H1 (cell line): ENCODE data around the gene CASKIN2. TPM values are rescaled to one million over a fixed set of nuclear protein-coding genes. Genes with fewer than 3 reads are reported as not detected.

Experiments used
- CTCF ChIA-PET: fragments of 300-600 bp; sonication (Branson Sonifier 250); formaldehyde crosslinking; loops from one replicate; lab custom pipeline; 2021; ENCODE audit not compliant: partially characterized antibody; lab: Charles Lee
- POLR2A ChIA-PET: fragments of 300-600 bp; sonication (Branson Sonifier 250); formaldehyde crosslinking; loops from one replicate; lab custom pipeline; 2021; ENCODE audit warnings: inconsistent platforms; ENCODE audit not compliant: partially characterized antibody; lab: Charles Lee
- DNase-seq, 2 experiments: peaks; one replicate each; pipeline versions ENCODE4 v3.0.0 to v3.0.0-alpha.2; 2010 to 2022; ENCODE audit warnings: low spot score in 2 of 2, low read depth in 1 of 2, mixed read lengths in 1 of 2
- FAIRE-seq: peaks from 2 replicates; lab custom pipeline; 2011; peaks lifted over from hg19 to GRCh38; lab: Jason Lieb, UNC
- H2AFZ ChIP-seq: 2 replicates; pipeline ENCODE4 v1.8.1; 2012; ENCODE audit warnings: low read length, inconsistent platforms
- H2AK5ac ChIP-seq: 2 replicates; pipeline ENCODE4 v1.6.1; 2013; ENCODE audit warnings: low read depth, low read length
- H2BK120ac ChIP-seq: replicated peaks from 2 replicates; pipeline ENCODE3; 2013; ENCODE audit warnings: low read depth, low read length, inconsistent platforms
- H2BK12ac ChIP-seq: 2 replicates; pipeline ENCODE4 v1.6.1; 2013; ENCODE audit warnings: low read depth, low read length
- H2BK15ac ChIP-seq: 2 replicates; pipeline ENCODE4 v1.6.1; 2013; ENCODE audit warnings: low read length
- H2BK20ac ChIP-seq: 2 replicates; pipeline ENCODE4 v1.6.1; 2013; ENCODE audit warnings: low read length
- H2BK5ac ChIP-seq: 2 replicates; pipeline ENCODE4 v1.6.1; 2013; ENCODE audit warnings: low read depth, low read length
- H3K14ac ChIP-seq: 2 replicates; pipeline ENCODE4 v1.6.1; 2013; ENCODE audit warnings: inconsistent platforms; ENCODE audit not compliant: insufficient read length
- H3K18ac ChIP-seq: 2 replicates; pipeline ENCODE4 v1.6.1; 2013; ENCODE audit warnings: low read length; ENCODE audit errors: extremely low read depth
- H3K23ac ChIP-seq: 2 replicates; pipeline ENCODE4 v1.6.1; 2013; ENCODE audit warnings: inconsistent platforms; ENCODE audit not compliant: insufficient read length
- H3K23me2 ChIP-seq: 2 replicates; pipeline ENCODE4 v1.6.1; 2013; ENCODE audit warnings: low read depth, low read length
- H3K27ac ChIP-seq: 2 replicates; pipeline ENCODE4 v1.6.1; 2011; ENCODE audit warnings: low read depth, low read length, inconsistent platforms
- H3K27me3 ChIP-seq, 4 experiments: replicated peaks in 1 of 4; 1 replicate in 1 of 4; 2 replicates in 3 of 4; pipeline versions ENCODE4 v1.6.1 to v1.8.1; 2011 to 2013; ENCODE audit warnings: low read length in 3 of 4, mild to moderate bottlenecking in 3 of 4, inconsistent platforms in 2 of 4, mixed read lengths in 2 of 4, moderate library complexity in 1 of 4; ENCODE audit not compliant: control insufficient read depth in 3 of 4, insufficient read depth in 3 of 4; ENCODE audit errors: extremely low read depth in 1 of 4
- H3K36me3 ChIP-seq, 4 experiments: 2 replicates each; pipeline versions ENCODE4 v1.6.1 to v1.8.1; 2011 to 2013; ENCODE audit warnings: mild to moderate bottlenecking in 4 of 4, low read length in 3 of 4, moderate library complexity in 2 of 4, control low read depth in 1 of 4, inconsistent platforms in 1 of 4; ENCODE audit not compliant: insufficient read depth in 4 of 4, control insufficient read depth in 2 of 4
- H3K4ac ChIP-seq: replicated peaks from 2 replicates; pipeline ENCODE3; 2013; ENCODE audit warnings: low read length, low read depth, mixed read lengths, inconsistent platforms; ENCODE audit not compliant: insufficient read length
- H3K4me1 ChIP-seq, 4 experiments: replicated peaks in 1 of 4; 1 replicate in 1 of 4; 2 replicates in 3 of 4; pipeline versions ENCODE4 v1.6.1 to v1.8.1; 2011 to 2013; ENCODE audit warnings: low read length in 3 of 4, inconsistent platforms in 2 of 4, mixed read lengths in 1 of 4; ENCODE audit not compliant: insufficient read depth in 4 of 4, control insufficient read depth in 3 of 4
- H3K4me2 ChIP-seq, 2 experiments: 2 replicates each; pipeline versions ENCODE4 v1.6.1 to v1.8.1; 2011 to 2013; ENCODE audit warnings: low read depth in 2 of 2, low read length in 2 of 2, control low read depth in 1 of 2, inconsistent platforms in 1 of 2, mild to moderate bottlenecking in 1 of 2; ENCODE audit not compliant: insufficient read depth in 1 of 2
- H3K4me3 ChIP-seq, 4 experiments: fragments of 200-600, 300-600 bp in 1 of 4; sonication (generic), shearing (Covaris generic), sonication (Bioruptor Twin) in 1 of 4; 2 replicates each; pipeline versions ENCODE4 v1.5.1 to v1.8.1; 2011 to 2016; ENCODE audit warnings: low read length in 4 of 4, low read depth in 3 of 4, control low read depth in 2 of 4, inconsistent platforms in 2 of 4, mild to moderate bottlenecking in 2 of 4, mixed read lengths in 1 of 4, moderate library complexity in 1 of 4; ENCODE audit not compliant: insufficient read depth in 2 of 4; ENCODE audit errors: extremely low read depth in 1 of 4
- H3K56ac ChIP-seq: replicated peaks from 2 replicates; pipeline ENCODE3; 2013; ENCODE audit warnings: low read depth, mild to moderate bottlenecking, mixed read lengths, low read length, inconsistent platforms; ENCODE audit not compliant: insufficient read length
- H3K79me1 ChIP-seq: 2 replicates; pipeline ENCODE4 v1.6.1; 2013; ENCODE audit warnings: low read depth, low read length, control low read depth
- H3K79me2 ChIP-seq, 2 experiments: 2 replicates each; pipeline versions ENCODE4 v1.6.1 to v1.8.1; 2012 to 2013; ENCODE audit warnings: low read length in 2 of 2, mild to moderate bottlenecking in 2 of 2, inconsistent platforms in 1 of 2; ENCODE audit not compliant: insufficient read depth in 2 of 2, control insufficient read depth in 1 of 2
- H3K9ac ChIP-seq, 4 experiments: replicated peaks in 1 of 4; 1 replicate in 1 of 4; 2 replicates in 3 of 4; pipeline versions ENCODE4 v1.6.1 to v1.8.1; 2011 to 2013; ENCODE audit warnings: low read depth in 3 of 4, low read length in 3 of 4, control low read depth in 2 of 4, mild to moderate bottlenecking in 2 of 4, moderate library complexity in 2 of 4, inconsistent platforms in 1 of 4; ENCODE audit errors: extremely low read depth in 1 of 4
- H3K9me3 ChIP-seq, 2 experiments: 2 replicates each; pipeline versions ENCODE4 v1.6.1 to v1.8.1; 2012 to 2013; ENCODE audit warnings: mild to moderate bottlenecking in 2 of 2, moderate library complexity in 2 of 2, control low read depth in 1 of 2, inconsistent platforms in 1 of 2, low read depth in 1 of 2, low read length in 1 of 2, mixed read lengths in 1 of 2; ENCODE audit not compliant: insufficient read depth in 2 of 2
- H4K20me1 ChIP-seq, 2 experiments: replicated peaks in 1 of 2; 2 replicates each; pipeline versions ENCODE3 to v1.8.1; 2011 to 2013; ENCODE audit warnings: inconsistent platforms in 2 of 2, low read length in 2 of 2, mild to moderate bottlenecking in 1 of 2; ENCODE audit not compliant: insufficient read depth in 2 of 2, control insufficient read depth in 1 of 2
- H4K5ac ChIP-seq: 2 replicates; pipeline ENCODE4 v1.6.1; 2013; ENCODE audit warnings: low read length, low read depth, mixed read lengths, inconsistent platforms; ENCODE audit not compliant: insufficient read length
- H4K8ac ChIP-seq: 2 replicates; pipeline ENCODE4 v1.8.0; 2013; ENCODE audit warnings: mild to moderate bottlenecking, moderate library complexity, low read length, inconsistent platforms; ENCODE audit not compliant: insufficient read depth; ENCODE audit errors: extremely low read depth
- H4K91ac ChIP-seq: replicated peaks from 2 replicates; pipeline ENCODE3; 2013; ENCODE audit warnings: low read length, mixed read lengths, inconsistent platforms; ENCODE audit not compliant: insufficient read length
- BCL11A ChIP-seq, 2 experiments: IDR thresholded peaks; one replicate each; pipeline ENCODE4 v1.6.1; 2011; ENCODE audit warnings: low read depth in 2 of 2, low read length in 2 of 2, mild to moderate bottlenecking in 2 of 2
- CHD1 ChIP-seq: IDR thresholded peaks from 2 replicates; pipeline ENCODE4 v1.6.1; 2012; ENCODE audit warnings: low read depth, low read length, improper control_type of control experiment
- CTBP2 ChIP-seq: IDR thresholded peaks from 2 replicates; pipeline ENCODE4 v1.7.0; 2011; ENCODE audit warnings: borderline replicate concordance, mild to moderate bottlenecking, moderate library complexity, mixed read lengths, low read length; ENCODE audit not compliant: insufficient read depth, insufficient read length
- KDM4A ChIP-seq: IDR thresholded peaks from one replicate; pipeline ENCODE4 v1.7.1; 2012; ENCODE audit warnings: low read depth, mild to moderate bottlenecking, moderate library complexity, low read length, inconsistent platforms; ENCODE audit not compliant: severe bottlenecking
- KDM5A ChIP-seq: fragments of 200-600 bp; IDR thresholded peaks from 2 replicates; pipeline ENCODE4 v1.7.1; 2012; ENCODE audit warnings: mild to moderate bottlenecking, low read length, inconsistent platforms, mixed read lengths
- NANOG ChIP-seq: IDR thresholded peaks from 2 replicates; pipeline ENCODE4 v1.6.1; 2011; ENCODE audit warnings: low read length, low read depth, mild to moderate bottlenecking, inconsistent platforms; ENCODE audit not compliant: insufficient read depth, poor library complexity, severe bottlenecking
- POLR2AphosphoS5 ChIP-seq: IDR thresholded peaks from 2 replicates; pipeline ENCODE4 v1.6.1; 2011; ENCODE audit warnings: low read depth, low read length
- RBBP5 ChIP-seq: IDR thresholded peaks from 2 replicates; pipeline ENCODE4 v1.7.1; 2012; ENCODE audit warnings: low read depth, mild to moderate bottlenecking, inconsistent platforms, low read length, moderate library complexity, borderline replicate concordance
- SP2 ChIP-seq: IDR thresholded peaks from 2 replicates; pipeline ENCODE4 v1.6.1; 2012; ENCODE audit warnings: mild to moderate bottlenecking, low read length, inconsistent platforms
- TAF1 ChIP-seq: IDR thresholded peaks from 2 replicates; pipeline ENCODE4 v1.6.1; 2011; ENCODE audit warnings: mild to moderate bottlenecking, low read depth, low read length
- TEAD4 ChIP-seq: IDR thresholded peaks from 2 replicates; pipeline ENCODE4 v1.6.1; 2012; ENCODE audit warnings: low read depth, low read length, inconsistent platforms, mixed read lengths
- WGBS, 2 experiments: shearing (Covaris generic) in 1 of 2; methylation state at CpG; one replicate each; pipeline versions ENCODE4 v1.1.6 to v1.1.7; 2013 to 2015; ENCODE audit warnings: low lambda C conversion rate in 2 of 2, mixed read lengths in 2 of 2, inconsistent platforms in 1 of 2, low coverage in 1 of 2, missing lambda C conversion rate in 1 of 2; ENCODE audit not compliant: insufficient replicate concordance in 2 of 2, insufficient coverage in 1 of 2, insufficient read length in 1 of 2; ENCODE audit errors: extremely low coverage in 1 of 2, missing lambda C conversion rate in 1 of 2; 5-methylcytosine and 5-hydroxymethylcytosine counted together
- polyA plus RNA-seq, 7 experiments: library from polyadenylated mRNA; depleted of rRNA in 3 of 7; stranded (reverse) in 5 of 7; unstranded in 2 of 7; fragments of >200 nt in 5 of 7; fragments of 200-250 nt in 2 of 7; gene quantifications; 1 replicate in 5 of 7; 2 replicates in 1 of 7; 4 replicates in 1 of 7; pipeline versions ENCODE4 v1.2.1 to v1.2.3, GENCODE V29; 2011 to 2013; ENCODE audit warnings: missing spikeins in 2 of 7, mixed read lengths in 2 of 7
- total RNA-seq: library from RNA; stranded (reverse); fragmentation: NEBNext Ultra II Directional; extraction: Animal tissue kit (Norgen Biotek cat#: 25700); gene quantifications from 2 replicates; pipeline ENCODE4 v1.2.1, GENCODE V29; 2021
- TF ChIP-seq, protein P1 (sequence below): IDR thresholded peaks from 2 replicates; pipeline ENCODE4 v1.6.1; 2012; ENCODE audit warnings: inconsistent platforms
- TF ChIP-seq, protein P2 (sequence below): IDR thresholded peaks from 2 replicates; pipeline ENCODE4 v1.6.1; 2011; ENCODE audit warnings: low read depth, mild to moderate bottlenecking, low read length; ENCODE audit not compliant: insufficient read depth

CASKIN2 gene
- total and polyA plus RNA-seq, 2 of the 8 experiments (the other 6 are each of a cell fraction or from before 2014, with no cell fraction given) = 6.7 to 32.3 TPM

DNA sequence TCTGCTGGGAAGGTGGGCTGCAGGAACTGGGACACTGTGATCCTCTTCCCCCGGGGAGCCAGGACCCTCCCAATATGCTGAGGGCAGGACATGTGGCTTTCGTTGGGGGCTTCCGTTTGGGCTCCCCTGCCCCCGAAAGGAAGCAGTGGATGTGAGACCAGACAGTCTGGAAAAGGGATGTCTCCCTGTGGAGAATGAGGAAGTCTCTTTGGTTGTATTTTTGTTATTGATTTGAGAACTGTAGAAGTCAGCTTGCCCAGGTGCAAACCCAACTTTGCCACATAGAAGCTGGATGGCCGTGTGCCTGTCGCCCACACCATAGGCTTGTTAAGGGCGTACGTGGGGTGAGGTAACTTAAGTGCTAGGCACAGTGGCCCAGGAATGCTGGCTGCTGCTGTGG lies 28.9 kb upstream of the CASKIN2 start:
- no peak overlapping the region for H3K23ac ChIP-seq
- no peak for FAIRE-seq

More for the DNA sequence above, 28.9 kb upstream of the CASKIN2 start:
- Histone ChIP-seq H2BK15ac (peak overlapping the region; percentile 29; the same call in 1 of the 2 replicates), H3K27me3 (no peaks in the 10 kb centered on the region), H2AFZ (no peak overlapping the region), H2AK5ac (no peak overlapping the region), H3K18ac (peak overlapping the region; percentile 19; the same call in 1 of the 2 replicates), H4K5ac (no peak overlapping the region), H2BK20ac (no peak overlapping the region; the same call in 1 of the 2 replicates), H3K79me2 (no peaks in the 10 kb centered on the region; a peak in 1 of 4 replicates), H4K8ac (no peak overlapping the region; the same call in 1 of the 2 replicates), H3K4me1 (peaks cover 2 to 18% (median 5%) of the 10 kb centered on the region in 4 experiments), H3K56ac (no peak overlapping the region), H3K14ac (no peak overlapping the region), H3K23me2 (no peaks in the 10 kb centered on the region), H3K9me3 (no peaks in the 10 kb centered on the region), H3K9ac (no peak overlapping the region), H3K4ac (peak overlapping the region; percentile 54), H3K4me3 (no peak overlapping the region), H3K27ac (no peak overlapping the region), H4K20me1 (peaks cover 0 to 5% of the 10 kb centered on the region in 2 experiments), H2BK12ac (0 out of 2 replicates have a peak overlapping the region, but pooled peaks have one; percentile 17), H2BK120ac (no peak overlapping the region), H4K91ac (no peak overlapping the region), H3K4me2 (no peak overlapping the region), H3K79me1 (peaks cover 2% of the 10 kb centered on the region; the same call in 1 of the 2 replicates), H2BK5ac (no peak overlapping the region), H3K36me3 (no peaks in the 10 kb centered on the region)
- TF ChIP-seq TAF1 (no peak), CTBP2 (no peak), CHD1 (no peak), KDM4A (no peak), BCL11A (IDR thresholded peaks at IDR 0.05; ENCODE audit: low read depth in 2 of 2, low read length in 2 of 2) (no peak), POLR2AphosphoS5 (no peak), TEAD4 (no peak), SP2 (no peak), RBBP5 (no peak), KDM5A (no peak), NANOG (no peak)
- TF ChIP-seq, protein P1, sequence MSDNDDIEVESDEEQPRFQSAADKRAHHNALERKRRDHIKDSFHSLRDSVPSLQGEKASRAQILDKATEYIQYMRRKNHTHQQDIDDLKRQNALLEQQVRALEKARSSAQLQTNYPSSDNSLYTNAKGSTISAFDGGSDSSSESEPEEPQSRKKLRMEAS = no peak
- TF ChIP-seq, protein P2, sequence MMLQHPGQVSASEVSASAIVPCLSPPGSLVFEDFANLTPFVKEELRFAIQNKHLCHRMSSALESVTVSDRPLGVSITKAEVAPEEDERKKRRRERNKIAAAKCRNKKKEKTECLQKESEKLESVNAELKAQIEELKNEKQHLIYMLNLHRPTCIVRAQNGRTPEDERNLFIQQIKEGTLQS = no peak
- 83% methylated on average over 8 of the region's 8 CpGs; no CpG with 5 or more reads in 1 of the 2 experiments for WGBS, 2 experiments
- ChIA-PET CTCF (interaction anchor here (1.5 to 4.5 kb wide), 3 partner anchors 9 to 273 kb away, joined by 3 to 27 read pairs (median 8); partner anchors contain the start of gene MIF4GD), POLR2A (interaction anchor here (2.8 kb wide), 1 partner anchor 15 kb away, joined by 12 read pairs; no protein-coding TSS in a partner anchor)
- DNase-seq = no peak
